Neural progenitor cell (in vitro differentiated cells): ENCODE results near the gene ANXA8L1.
"Not testable (repeated sequence)": the region's sequence is repeated elsewhere in the genome, so short reads cannot be mapped to it uniquely, and the experiment has no call there.

Experiments used
- CTCF ChIP-seq: fragments of 200-600 bp; sonication (generic); IDR thresholded peaks from 2 replicates; pipeline ENCODE4 v1.5.1; 2017; ENCODE audit warnings: antibody characterized with exemption, mild to moderate bottlenecking
- EZH2 ChIP-seq: fragments of 200-600 bp; sonication (generic); IDR thresholded peaks from 2 replicates; pipeline ENCODE4 v1.6.1; 2017; ENCODE audit warnings: antibody characterized with exemption, mild to moderate bottlenecking, moderate library complexity
- EZH2phosphoT487 ChIP-seq: fragments of 200-600 bp; sonication (generic); IDR thresholded peaks from 2 replicates; pipeline ENCODE4 v1.6.1; 2017; ENCODE audit warnings: antibody characterized with exemption

GRCh38 chr10:46378108-46378507, 2.5 kb downstream of the ANXA8L1 start:
- TF ChIP-seq CTCF, EZH2, EZH2phosphoT487: not testable (repeated sequence)
